NCI-H345 treated with DMSO at 0.1 percent for 48 hours (cell line): ENCODE results near the gene TMPRSS6.

ENCODE experiments used
- DNase-seq: peaks from one replicate; lab custom pipeline; 2025; ENCODE audit not compliant: unreplicated experiment; lab: John Stamatoyannopoulos, UW

Gene TMPRSS6

GRCh38 chr22:37067428-37067827 is 42.1 kb downstream of the TMPRSS6 start:
- no peak for DNase-seq

DNA sequence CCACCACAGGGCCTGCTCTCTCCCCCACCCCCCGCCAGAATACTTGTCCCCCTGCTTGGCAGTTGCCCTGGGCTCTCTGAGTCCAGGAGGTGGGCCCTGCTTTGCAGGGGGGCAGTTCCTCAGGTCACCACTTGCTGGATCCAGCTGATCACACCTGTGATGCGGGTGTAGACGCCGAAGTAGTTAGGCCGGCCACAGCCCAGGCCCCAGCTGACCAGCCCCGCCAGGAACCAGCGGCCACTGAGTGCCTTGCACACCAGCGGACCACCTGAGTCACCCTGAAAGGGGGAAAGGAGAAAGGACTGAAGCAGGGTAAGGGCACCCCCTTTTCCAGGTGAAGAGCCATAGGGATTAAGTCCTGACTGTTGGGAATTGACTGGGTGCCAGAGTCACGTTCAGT is 43.6 kb downstream of the TMPRSS6 start:
- DNase-seq: no peak

DNA sequence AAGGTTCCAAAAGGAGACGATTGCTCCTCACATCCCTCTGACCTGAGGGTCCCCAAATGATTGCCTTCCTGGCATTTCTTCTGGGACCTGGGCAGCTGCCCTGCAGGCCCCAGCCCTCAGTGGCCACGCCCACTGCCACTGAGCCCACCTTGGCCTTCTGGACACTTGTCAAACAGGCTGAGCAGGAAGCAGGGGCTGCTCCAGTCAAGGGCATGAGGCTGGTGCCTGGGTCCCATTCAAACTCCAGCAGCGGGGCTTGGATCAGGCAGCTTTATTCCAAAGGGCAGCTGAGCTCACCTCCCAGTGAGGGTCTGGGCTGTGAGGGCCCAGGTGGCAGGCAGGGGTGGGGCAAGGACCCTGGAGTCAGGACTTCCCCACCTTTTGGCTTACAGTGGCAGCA is 44.3 kb downstream of the TMPRSS6 start:
- DNase-seq: no peak

- DNase-seq: no peak
These were observed 45.0 kb downstream of the TMPRSS6 start for GRCh38 chr22:37064553-37064952.

GRCh38 chr22:37063431-37064420 is 45.8 kb downstream of the TMPRSS6 start:
- DNase-seq: peak; percentile 68

DNA sequence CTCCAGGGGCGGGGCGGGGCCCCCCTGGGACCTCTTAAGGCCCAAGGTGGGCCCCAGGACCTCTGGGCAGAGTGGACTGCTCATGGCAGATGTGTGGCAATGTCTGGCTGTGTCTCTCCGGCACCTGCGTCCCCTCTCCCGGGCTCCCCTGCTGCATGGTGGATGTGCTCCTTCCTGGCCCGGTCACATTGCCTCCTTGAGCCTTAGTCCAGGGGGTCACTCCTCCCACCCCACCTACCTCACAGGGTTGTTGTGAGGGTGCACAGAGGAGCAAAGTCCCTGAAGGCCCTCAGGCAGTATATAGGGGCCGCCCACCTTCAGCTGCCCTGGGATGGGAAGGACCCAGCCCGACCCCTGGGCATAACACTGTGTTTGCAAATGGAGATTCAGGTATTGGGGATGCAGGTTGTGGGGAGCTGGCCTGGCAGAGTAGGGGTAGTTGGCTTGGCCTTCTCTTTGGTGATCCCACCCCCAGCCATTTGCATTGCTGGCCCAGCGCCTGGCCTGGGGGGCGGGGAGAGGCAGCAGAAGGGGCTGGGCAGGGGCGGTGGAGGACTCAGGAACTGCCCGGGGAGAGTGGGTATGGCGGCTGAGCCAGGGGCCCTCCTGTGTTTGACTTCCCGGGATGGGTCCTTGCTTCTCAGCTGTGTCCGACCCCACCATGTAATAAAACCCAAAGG is 46.7 kb downstream of the TMPRSS6 start:
- no peak for DNase-seq

GRCh38 chr22:37062376-37062675 is 47.2 kb downstream of the TMPRSS6 start:
- no peak for DNase-seq

DNA sequence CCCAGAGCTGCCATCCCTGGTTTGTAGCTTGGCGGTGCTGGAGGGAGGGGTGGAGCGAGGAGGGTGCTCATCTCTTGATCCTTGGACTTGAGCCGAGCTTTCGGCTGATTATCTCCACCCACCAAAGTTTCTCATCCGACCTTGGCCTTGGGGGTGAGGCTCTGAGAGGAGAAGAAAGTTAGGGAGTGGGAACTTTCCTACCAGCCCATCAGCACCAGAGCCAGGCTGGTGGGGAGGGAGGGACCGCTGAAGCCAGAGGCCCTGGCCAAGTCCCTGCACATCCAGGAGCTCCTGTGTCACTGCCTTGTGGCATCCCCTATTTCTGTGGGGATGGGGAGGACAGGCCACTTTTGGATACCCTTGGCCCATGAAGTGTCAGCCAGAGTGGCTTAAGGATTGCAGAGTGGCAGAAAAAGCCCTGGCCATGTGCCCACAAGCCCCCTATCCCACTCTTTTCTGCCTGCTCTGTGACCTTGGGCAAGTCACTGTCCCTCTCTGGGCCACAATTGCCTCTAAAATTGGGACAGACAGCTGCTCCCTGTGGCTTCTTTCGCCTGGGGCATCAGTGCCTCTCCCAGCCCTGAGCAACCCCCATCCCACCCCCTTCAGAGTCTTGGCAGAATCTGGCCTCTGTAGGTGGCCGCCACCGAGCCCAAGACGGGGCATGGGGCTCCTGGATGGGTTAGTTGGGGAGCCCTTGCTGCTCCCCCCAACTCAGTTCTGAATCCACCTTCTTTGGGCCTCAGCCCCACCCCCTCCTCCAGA is 47.7 kb downstream of the TMPRSS6 start:
- no peak for DNase-seq

- DNase-seq: no peak
These were observed 48.5 kb downstream of the TMPRSS6 start for GRCh38 chr22:37060801-37061610.

DNA sequence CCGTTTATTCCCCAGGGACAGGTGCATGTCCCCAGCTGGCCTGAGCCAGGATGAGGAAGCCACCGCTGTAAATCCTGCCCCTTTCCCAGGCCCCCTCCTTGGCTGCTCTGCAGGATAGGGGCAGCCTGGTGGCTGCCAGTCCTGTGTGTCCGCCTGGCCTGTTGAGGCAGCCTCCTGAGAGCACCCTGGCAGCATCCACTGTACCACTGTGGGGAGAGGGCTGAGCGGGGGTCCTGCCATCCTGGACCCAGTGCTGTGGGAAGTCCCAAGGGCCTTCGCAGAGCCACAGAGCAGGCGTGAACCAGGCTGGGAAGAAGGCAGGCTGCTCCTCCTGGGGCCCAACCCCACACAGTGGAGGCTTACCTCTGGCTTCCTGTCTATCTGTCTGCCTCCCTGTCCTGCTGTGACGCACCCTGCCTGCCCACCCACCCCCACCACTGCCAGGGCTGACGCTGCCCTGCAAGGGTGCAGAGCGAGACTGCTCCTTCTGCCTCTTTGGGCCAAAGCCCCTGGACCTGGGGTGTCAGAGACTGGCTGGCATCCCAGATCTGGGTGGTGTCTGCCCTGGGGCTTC is 49.5 kb downstream of the TMPRSS6 start:
- no peak for DNase-seq

GRCh38 chr22:37058917-37059701 is 50.4 kb downstream of the TMPRSS6 start:
- no peak for DNase-seq

DNA sequence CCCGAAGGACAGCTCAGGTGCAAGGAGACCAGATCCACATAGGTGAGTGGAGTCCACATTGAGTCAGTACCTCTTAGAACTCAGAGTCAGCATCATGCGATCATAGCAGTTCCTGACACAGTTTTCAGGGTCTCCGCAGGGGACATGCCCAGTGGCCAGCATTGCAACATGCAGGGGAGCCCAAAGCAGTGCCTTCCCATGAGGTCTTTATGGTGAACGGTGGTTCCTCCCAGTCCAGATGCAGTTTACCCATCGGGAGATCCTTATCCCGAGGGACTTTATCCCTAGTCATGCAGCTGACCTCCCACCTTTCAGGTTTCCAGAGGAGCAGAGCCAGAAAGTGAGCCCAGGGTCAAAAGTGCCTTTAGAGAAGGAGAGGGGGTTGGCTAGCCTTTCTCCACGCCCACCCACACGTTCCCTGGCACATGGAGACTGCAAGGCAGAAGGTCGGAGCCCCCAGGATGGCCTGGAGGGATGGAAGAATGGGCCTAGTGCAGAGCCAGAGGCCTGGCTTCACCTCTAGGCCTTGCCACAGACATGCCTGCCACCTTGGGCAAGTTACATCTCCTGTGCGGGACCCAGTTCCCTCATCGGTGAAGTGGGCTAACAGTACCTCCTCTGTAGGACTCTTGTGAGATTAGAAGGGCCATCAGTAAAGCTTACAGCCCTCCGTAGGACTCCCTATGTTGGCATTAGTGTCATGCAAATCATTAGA is 51.6 kb downstream of the TMPRSS6 start:
- DNase-seq: no peak

- no peak for DNase-seq
These were observed 52.3 kb downstream of the TMPRSS6 start for GRCh38 chr22:37057226-37057625.

DNA sequence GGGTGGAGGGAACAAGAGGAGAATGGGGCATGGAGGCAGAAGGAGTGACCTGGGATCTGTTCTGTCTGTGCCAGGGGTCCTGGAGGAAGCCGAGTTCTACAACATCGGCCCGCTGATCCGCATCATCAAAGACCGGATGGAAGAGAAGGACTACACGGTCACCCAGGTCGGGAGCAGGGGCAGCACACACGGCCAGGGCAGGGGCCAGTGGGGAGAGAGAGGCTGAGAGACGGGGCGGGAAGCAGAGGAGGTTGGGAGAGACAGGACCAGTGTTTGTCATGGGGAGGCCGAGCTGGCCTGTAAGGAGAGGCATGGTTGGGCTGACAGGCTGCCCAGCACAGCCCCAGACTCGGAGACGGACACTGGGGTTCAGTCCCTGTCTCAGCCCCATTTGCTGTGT is 53.3 kb downstream of the TMPRSS6 start:
- no peak for DNase-seq

- no peak for DNase-seq
These were observed 54.7 kb downstream of the TMPRSS6 start for GRCh38 chr22:37054600-37055365.

DNA sequence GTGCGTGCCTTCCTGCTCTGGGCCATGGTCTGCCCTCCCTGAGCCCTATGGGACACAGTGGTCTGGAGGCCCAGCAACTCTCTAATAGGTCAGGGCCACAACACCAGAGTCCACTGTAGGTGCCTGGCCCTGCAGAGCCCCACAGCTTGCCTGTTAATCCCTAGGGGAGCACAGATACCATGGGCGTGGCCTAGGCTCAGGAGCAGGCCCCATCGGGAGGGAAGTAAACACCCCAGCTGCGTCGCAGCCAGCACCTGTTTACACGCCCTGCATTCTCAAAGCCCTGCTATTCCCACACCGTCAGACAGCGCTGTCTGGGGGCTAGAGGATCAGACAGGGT is 55.5 kb downstream of the TMPRSS6 start:
- DNase-seq: no peak

DNA sequence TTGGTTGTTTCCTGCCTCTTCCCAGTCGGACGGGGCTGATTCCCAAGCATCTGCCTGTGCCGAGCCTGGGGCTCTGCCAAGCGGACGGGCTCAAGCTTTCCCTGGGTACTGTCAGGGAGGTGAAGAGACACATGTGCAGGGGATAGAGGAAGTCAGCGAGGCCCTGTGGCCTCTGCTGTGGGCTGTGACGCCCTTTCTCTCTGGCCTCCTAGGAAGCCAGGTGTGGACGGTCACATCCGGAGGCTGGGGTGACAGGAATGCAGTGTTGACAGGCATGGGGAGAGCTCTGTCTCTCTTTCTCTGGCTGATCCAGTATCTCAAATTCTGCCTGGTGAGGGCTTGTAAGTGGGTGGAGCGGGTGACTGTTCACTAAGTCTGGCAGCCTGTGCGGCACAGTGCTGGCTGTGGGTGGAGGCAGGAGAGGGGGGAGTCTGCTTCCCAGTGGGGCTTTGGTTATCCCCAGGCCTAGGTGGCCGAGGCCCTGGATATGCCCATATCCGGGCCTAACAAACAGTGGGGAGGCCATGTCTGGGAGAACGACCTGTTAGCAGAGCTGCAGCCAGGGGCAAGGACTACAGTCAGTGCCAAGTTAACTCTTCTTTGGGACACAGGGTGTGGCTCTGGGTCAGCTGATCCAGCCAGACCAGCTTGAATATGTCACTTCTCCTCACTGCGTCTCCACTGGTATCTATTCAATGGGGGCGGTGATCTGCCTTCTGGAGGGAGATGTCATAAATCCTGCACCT is 56.0 kb downstream of the TMPRSS6 start:
- no peak for DNase-seq
